Measurements from ENCODE around the gene FRMD3. TPM values are rescaled to one million over a fixed set of nuclear protein-coding genes. Genes with fewer than 3 reads are reported as not detected.
A peak's percentile ranks its signal among the peaks of the same experiment; 100 is the strongest.

FRMD3 gene
- total RNA-seq, 1 donor from 2014 or later = 1.9 TPM

DNA sequence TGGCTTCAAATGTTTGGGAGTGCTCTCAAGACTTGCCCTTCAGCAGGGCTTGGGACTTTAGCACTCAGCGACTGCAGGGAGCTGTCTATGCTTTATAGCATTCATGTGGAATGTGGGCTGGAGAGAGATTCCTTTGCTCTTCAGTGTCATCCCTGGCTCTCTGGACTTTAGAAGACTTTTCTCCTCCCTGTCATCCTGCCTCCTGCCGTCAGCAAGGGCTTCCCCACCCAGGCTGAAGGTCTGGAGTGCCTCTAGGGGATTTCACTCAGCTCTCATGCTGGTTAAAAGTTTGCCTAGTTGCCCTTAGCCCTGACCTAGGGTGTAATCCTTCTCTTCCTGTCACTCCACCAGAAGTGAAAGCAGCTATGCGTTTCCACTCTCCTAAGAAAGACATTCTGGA lies 210.9 kb downstream of the FRMD3 start:
- no peak overlapping the region for H2AFZ ChIP-seq (replicated peaks)
- H3K27me3 Mint-ChIP-seq (ENCODE audit: insufficient read depth, low read depth) = no peaks in the 10 kb centered on the region
- no peaks in the 10 kb centered on the region for H3K9me3 Mint-ChIP-seq
- no peaks in the 10 kb centered on the region for H3K36me3 ChIP-seq
- TF ChIP-seq EZH2phosphoT487 (IDR thresholded peaks at IDR 0.05) = no peak
- TF ChIP-seq, protein P1, sequence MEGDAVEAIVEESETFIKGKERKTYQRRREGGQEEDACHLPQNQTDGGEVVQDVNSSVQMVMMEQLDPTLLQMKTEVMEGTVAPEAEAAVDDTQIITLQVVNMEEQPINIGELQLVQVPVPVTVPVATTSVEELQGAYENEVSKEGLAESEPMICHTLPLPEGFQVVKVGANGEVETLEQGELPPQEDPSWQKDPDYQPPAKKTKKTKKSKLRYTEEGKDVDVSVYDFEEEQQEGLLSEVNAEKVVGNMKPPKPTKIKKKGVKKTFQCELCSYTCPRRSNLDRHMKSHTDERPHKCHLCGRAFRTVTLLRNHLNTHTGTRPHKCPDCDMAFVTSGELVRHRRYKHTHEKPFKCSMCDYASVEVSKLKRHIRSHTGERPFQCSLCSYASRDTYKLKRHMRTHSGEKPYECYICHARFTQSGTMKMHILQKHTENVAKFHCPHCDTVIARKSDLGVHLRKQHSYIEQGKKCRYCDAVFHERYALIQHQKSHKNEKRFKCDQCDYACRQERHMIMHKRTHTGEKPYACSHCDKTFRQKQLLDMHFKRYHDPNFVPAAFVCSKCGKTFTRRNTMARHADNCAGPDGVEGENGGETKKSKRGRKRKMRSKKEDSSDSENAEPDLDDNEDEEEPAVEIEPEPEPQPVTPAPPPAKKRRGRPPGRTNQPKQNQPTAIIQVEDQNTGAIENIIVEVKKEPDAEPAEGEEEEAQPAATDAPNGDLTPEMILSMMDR (IDR thresholded peaks at IDR 0.05) = no peak
- no peak for TF ChIP-seq EZH2 (IDR thresholded peaks at IDR 0.05)
- no peaks in the 10 kb centered on the region for H3F3A ChIP-seq (ENCODE audit: low read depth)
- no peaks in the 10 kb centered on the region for H3K9me3 ChIP-seq (ENCODE audit: low read depth)
- no peak overlapping the region for H3K4me3 Mint-ChIP-seq
- H3K4me1 ChIP-seq = no peaks in the 10 kb centered on the region
- H3K27ac ChIP-seq = no peak overlapping the region
- peak; percentile 20 for DNase-seq (ENCODE audit: low spot score)
- peaks cover 11% of the 10 kb centered on the region for H3K4me1 Mint-ChIP-seq
- no peak overlapping the region for H3K27ac Mint-ChIP-seq
- no peaks in the 10 kb centered on the region for H3K36me3 Mint-ChIP-seq
- H3K4me2 ChIP-seq = no peak overlapping the region
- H3K79me2 ChIP-seq (ENCODE audit: low read depth) = no peaks in the 10 kb centered on the region
- no peaks in the 10 kb centered on the region for H4K20me1 ChIP-seq (ENCODE audit: low read depth)
- no peak overlapping the region for H3K4me3 ChIP-seq
- no peak overlapping the region for H3K9ac ChIP-seq
- no peaks in the 10 kb centered on the region for H3K27me3 ChIP-seq

DNA sequence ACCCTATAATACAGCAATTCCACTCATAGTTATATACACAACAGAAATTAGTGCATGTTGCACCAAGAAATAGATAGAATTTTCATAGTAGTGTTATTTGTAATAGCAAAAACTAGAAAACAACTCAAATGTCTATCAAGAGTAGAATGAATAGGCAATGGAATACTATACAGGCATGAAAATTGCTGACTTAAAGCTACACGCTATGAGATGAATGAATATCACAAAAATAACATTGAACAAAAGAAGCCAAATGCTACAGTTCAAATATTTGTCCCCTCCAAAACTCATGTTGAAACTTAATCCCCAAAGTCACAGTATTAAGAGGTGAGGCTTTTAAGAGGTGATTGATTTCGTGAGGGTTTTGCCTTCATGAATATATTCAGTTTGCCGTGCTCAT lies 215.1 kb downstream of the FRMD3 start:
- H3K4me1 ChIP-seq = no peaks in the 10 kb centered on the region
- no peak for DNase-seq (ENCODE audit: low spot score)
- H3K4me3 Mint-ChIP-seq = no peak overlapping the region
- H3K79me2 ChIP-seq (ENCODE audit: low read depth) = no peaks in the 10 kb centered on the region
- H3K36me3 ChIP-seq = no peaks in the 10 kb centered on the region
- H3K27me3 ChIP-seq = no peaks in the 10 kb centered on the region
- peaks cover 2% of the 10 kb centered on the region for H3K27me3 Mint-ChIP-seq (ENCODE audit: insufficient read depth, low read depth)
- no peak overlapping the region for H3K27ac ChIP-seq
- no peak overlapping the region for H3K27ac Mint-ChIP-seq
- H3K36me3 Mint-ChIP-seq = no peaks in the 10 kb centered on the region
- H3K4me3 ChIP-seq = no peak overlapping the region
- H3K9me3 Mint-ChIP-seq = peaks cover 12% of the 10 kb centered on the region
- H3K9me3 ChIP-seq (ENCODE audit: low read depth) = no peaks in the 10 kb centered on the region
- TF ChIP-seq EZH2phosphoT487 (IDR thresholded peaks at IDR 0.05) (no peak), EZH2 (IDR thresholded peaks at IDR 0.05) (no peak)
- TF ChIP-seq, protein P1 (IDR thresholded peaks at IDR 0.05) = no peak
- H3K4me1 Mint-ChIP-seq = peaks cover 11% of the 10 kb centered on the region
- H3F3A ChIP-seq (ENCODE audit: low read depth) = no peaks in the 10 kb centered on the region
- H3K4me2 ChIP-seq = no peak overlapping the region
- H4K20me1 ChIP-seq (ENCODE audit: low read depth) = no peaks in the 10 kb centered on the region
- H3K9ac ChIP-seq = no peak overlapping the region
- H2AFZ ChIP-seq (replicated peaks) = no peak overlapping the region

DNA sequence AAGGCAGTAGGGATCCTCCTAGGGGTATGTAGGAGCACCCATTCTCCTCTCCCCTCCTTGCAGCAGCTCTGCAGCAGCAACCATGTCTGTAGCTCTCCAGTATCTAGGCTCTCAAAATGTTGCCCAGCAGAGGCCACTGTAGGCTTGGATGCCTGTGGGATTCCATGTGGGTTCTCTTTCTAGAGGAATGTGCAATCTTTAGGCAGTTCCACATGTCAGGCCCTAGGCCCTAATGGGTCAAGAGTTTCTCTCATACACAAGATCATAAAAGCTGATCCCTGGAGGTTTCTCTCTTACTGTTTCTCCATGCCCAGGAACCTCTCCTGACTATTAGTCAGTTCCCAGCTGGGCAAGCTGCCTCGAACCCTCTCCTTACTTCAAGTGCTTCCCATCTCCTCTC lies 215.8 kb downstream of the FRMD3 start:
- Mint-ChIP-seq H3K27ac (no peak overlapping the region), H3K4me1 (peaks cover 7% of the 10 kb centered on the region), H3K27me3 (ENCODE audit: insufficient read depth, low read depth) (peaks cover 2% of the 10 kb centered on the region), H3K9me3 (peaks cover 12% of the 10 kb centered on the region), H3K4me3 (no peak overlapping the region), H3K36me3 (no peaks in the 10 kb centered on the region)
- H2AFZ ChIP-seq (replicated peaks) = no peak overlapping the region
- H3K36me3 ChIP-seq = no peaks in the 10 kb centered on the region
- no peaks in the 10 kb centered on the region for H3K27me3 ChIP-seq
- H3K9me3 ChIP-seq (ENCODE audit: low read depth) = no peaks in the 10 kb centered on the region
- H3K4me1 ChIP-seq = no peaks in the 10 kb centered on the region
- H3F3A ChIP-seq (ENCODE audit: low read depth) = no peaks in the 10 kb centered on the region
- DNase-seq (ENCODE audit: low spot score) = no peak
- H3K4me3 ChIP-seq = no peak overlapping the region
- TF ChIP-seq EZH2 (IDR thresholded peaks at IDR 0.05) (no peak), EZH2phosphoT487 (IDR thresholded peaks at IDR 0.05) (no peak)
- TF ChIP-seq, protein P1 (IDR thresholded peaks at IDR 0.05) = no peak
- H3K79me2 ChIP-seq (ENCODE audit: low read depth) = no peaks in the 10 kb centered on the region
- no peak overlapping the region for H3K27ac ChIP-seq
- H3K9ac ChIP-seq = no peak overlapping the region
- no peaks in the 10 kb centered on the region for H4K20me1 ChIP-seq (ENCODE audit: low read depth)
- H3K4me2 ChIP-seq = no peak overlapping the region
